Ovary (tissue), 3 donors: ENCODE data around the gene HIVEP1.

Source experiments
- POLR2A ChIP-seq: fragments of 450-650 bp; IDR thresholded peaks from one replicate; pipeline ENCODE4 v1.6.1; 2017; ENCODE audit warnings: antibody characterized with exemption, mild to moderate bottlenecking, moderate library complexity
- TF ChIP-seq, protein P1 (sequence below), 3 donors: fragments of 450-650 bp in 2 of 3; fragments of 200-600 bp in 1 of 3; IDR thresholded peaks; one replicate each; pipeline versions ENCODE4 v1.5.1 to v1.8.0; 2016 to 2022; ENCODE audit warnings: antibody characterized with exemption in 3 of 3, mild to moderate bottlenecking in 1 of 3
- donor health status: DM: no; HTN: no; CAD: no.

DNA sequence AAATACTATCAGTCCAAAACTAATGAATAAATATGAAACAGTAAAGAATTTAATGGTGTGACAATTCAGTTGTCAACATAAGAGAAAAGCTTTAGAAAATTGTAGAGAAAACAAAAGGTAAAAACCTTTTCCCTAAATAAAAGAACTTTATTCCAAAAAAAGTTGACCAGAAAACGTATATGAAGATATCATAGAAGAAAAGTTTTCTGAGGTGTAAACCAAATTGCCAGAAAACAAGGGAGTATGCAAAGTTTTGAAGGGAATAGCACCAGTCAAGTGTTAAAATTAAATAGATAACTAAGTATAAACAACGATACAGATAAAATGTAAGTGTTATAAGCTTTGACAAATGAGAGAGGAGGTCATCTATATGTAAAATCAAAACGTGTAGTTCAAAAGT is 104.9 kb downstream of the HIVEP1 start:
- TF ChIP-seq, protein P1, sequence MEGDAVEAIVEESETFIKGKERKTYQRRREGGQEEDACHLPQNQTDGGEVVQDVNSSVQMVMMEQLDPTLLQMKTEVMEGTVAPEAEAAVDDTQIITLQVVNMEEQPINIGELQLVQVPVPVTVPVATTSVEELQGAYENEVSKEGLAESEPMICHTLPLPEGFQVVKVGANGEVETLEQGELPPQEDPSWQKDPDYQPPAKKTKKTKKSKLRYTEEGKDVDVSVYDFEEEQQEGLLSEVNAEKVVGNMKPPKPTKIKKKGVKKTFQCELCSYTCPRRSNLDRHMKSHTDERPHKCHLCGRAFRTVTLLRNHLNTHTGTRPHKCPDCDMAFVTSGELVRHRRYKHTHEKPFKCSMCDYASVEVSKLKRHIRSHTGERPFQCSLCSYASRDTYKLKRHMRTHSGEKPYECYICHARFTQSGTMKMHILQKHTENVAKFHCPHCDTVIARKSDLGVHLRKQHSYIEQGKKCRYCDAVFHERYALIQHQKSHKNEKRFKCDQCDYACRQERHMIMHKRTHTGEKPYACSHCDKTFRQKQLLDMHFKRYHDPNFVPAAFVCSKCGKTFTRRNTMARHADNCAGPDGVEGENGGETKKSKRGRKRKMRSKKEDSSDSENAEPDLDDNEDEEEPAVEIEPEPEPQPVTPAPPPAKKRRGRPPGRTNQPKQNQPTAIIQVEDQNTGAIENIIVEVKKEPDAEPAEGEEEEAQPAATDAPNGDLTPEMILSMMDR (IDR thresholded peaks at IDR 0.05) = no peak
- no peak for TF ChIP-seq POLR2A
